ENCODE measurements around the gene HECW1. TPM values are rescaled to one million over a fixed set of nuclear protein-coding genes. Genes with fewer than 3 reads are reported as not detected.
A peak's percentile ranks its signal among the peaks of the same experiment; 100 is the strongest.

Gene HECW1
- polyA plus RNA-seq, 3 donors, result 6.6 to 7.0 (median 6.7) TPM

- no peak for DNase-seq (ENCODE audit: extremely low read depth in 1 of 11, low read depth in 9 of 11, low spot score in 4 of 11)
Measured at GRCh38 chr7:43384616-43385308, 272.3 kb downstream of the HECW1 start.

GRCh38 chr7:43385309-43385680 lies 272.8 kb downstream of the HECW1 start:
- no peak for DNase-seq (ENCODE audit: extremely low read depth in 1 of 11, low read depth in 9 of 11, low spot score in 4 of 11)

- no peak for DNase-seq (ENCODE audit: extremely low read depth in 1 of 11, low read depth in 9 of 11, low spot score in 4 of 11)
Measured at GRCh38 chr7:43385856-43386255, 273.4 kb downstream of the HECW1 start.

GRCh38 chr7:43387932-43388331 lies 275.5 kb downstream of the HECW1 start:
- no peak for DNase-seq (ENCODE audit: extremely low read depth in 1 of 11, low read depth in 9 of 11, low spot score in 4 of 11)

GRCh38 chr7:43390576-43390975 lies 278.1 kb downstream of the HECW1 start:
- peak in 2 of 11 donors; percentile 12 to 26 for DNase-seq (ENCODE audit: extremely low read depth in 1 of 11, low read depth in 9 of 11, low spot score in 4 of 11)

GRCh38 chr7:43391518-43391917 lies 279.1 kb downstream of the HECW1 start:
- DNase-seq (ENCODE audit: extremely low read depth in 1 of 11, low read depth in 9 of 11, low spot score in 4 of 11), result no peak

GRCh38 chr7:43392638-43393330 lies 280.3 kb downstream of the HECW1 start:
- no peak for DNase-seq (ENCODE audit: extremely low read depth in 1 of 11, low read depth in 9 of 11, low spot score in 4 of 11)

- no peak for DNase-seq (ENCODE audit: extremely low read depth in 1 of 11, low read depth in 9 of 11, low spot score in 4 of 11)
Measured at GRCh38 chr7:43394441-43395130, 282.1 kb downstream of the HECW1 start.

GRCh38 chr7:43395351-43395750 lies 282.9 kb downstream of the HECW1 start:
- no peak for DNase-seq (ENCODE audit: extremely low read depth in 1 of 11, low read depth in 9 of 11, low spot score in 4 of 11)

GRCh38 chr7:43396187-43396740 lies 283.8 kb downstream of the HECW1 start:
- no peak for DNase-seq (ENCODE audit: extremely low read depth in 1 of 11, low read depth in 9 of 11, low spot score in 4 of 11)

GRCh38 chr7:43398831-43399230 lies 286.4 kb downstream of the HECW1 start:
- DNase-seq (ENCODE audit: extremely low read depth in 1 of 11, low read depth in 9 of 11, low spot score in 4 of 11), result no peak

GRCh38 chr7:43405948-43406347 lies 293.5 kb downstream of the HECW1 start:
- no peak for DNase-seq (ENCODE audit: extremely low read depth in 1 of 11, low read depth in 9 of 11, low spot score in 4 of 11)

- DNase-seq (ENCODE audit: extremely low read depth in 1 of 11, low read depth in 9 of 11, low spot score in 4 of 11), result no peak
Measured at GRCh38 chr7:43406961-43407360, 294.5 kb downstream of the HECW1 start.

- no peak for DNase-seq (ENCODE audit: extremely low read depth in 1 of 11, low read depth in 9 of 11, low spot score in 4 of 11)
Measured at GRCh38 chr7:43408981-43409380, 296.5 kb downstream of the HECW1 start.

GRCh38 chr7:43417455-43417854 lies 305.0 kb downstream of the HECW1 start:
- no peak for DNase-seq (ENCODE audit: extremely low read depth in 1 of 11, low read depth in 9 of 11, low spot score in 4 of 11)

GRCh38 chr7:43430411-43430810 lies 318.0 kb downstream of the HECW1 start:
- DNase-seq (ENCODE audit: extremely low read depth in 1 of 11, low read depth in 9 of 11, low spot score in 4 of 11), result no peak

- DNase-seq (ENCODE audit: extremely low read depth in 1 of 11, low read depth in 9 of 11, low spot score in 4 of 11), result no peak
Measured at GRCh38 chr7:43431020-43431595, 318.7 kb downstream of the HECW1 start.

- DNase-seq (ENCODE audit: extremely low read depth in 1 of 11, low read depth in 9 of 11, low spot score in 4 of 11), result no peak
Measured at GRCh38 chr7:43433639-43434038, 321.2 kb downstream of the HECW1 start.

- DNase-seq (ENCODE audit: extremely low read depth in 1 of 11, low read depth in 9 of 11, low spot score in 4 of 11), result no peak
Measured at GRCh38 chr7:43437001-43437400, 324.6 kb downstream of the HECW1 start.

Data from renal cortex interstitium (tissue), 11 donors.